ENCODE data around the gene ASCC1. TPM values are rescaled to one million over a fixed set of nuclear protein-coding genes. Genes with fewer than 3 reads are reported as not detected.
A peak's percentile ranks its signal among the peaks of the same experiment; 100 is the strongest.

The ASCC1 gene
- total and polyA plus RNA-seq, 2 experiments from 2014 or later: 13.7 to 37.2 TPM

DNA sequence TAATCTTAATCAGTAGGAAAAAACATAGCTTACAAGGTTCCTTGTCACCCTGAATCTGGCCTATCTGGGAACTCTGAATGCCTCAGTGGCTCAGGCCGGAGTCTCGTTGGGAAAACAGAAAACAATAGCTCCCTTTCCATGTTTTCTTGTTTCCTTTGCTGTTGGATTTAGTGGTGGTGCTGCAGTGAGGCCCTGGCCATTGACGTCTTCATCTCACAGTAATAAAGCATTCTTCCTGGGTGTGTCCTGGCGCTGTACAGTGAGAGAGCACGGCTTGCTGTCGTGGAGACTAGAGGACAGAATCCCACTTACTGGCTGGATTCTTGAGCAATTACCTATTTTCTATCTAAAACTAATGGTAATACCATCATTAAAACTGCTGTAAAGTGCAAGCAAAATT is 126.5 kb downstream of the ASCC1 start (continued):
- TF ChIP-seq, protein P1, sequence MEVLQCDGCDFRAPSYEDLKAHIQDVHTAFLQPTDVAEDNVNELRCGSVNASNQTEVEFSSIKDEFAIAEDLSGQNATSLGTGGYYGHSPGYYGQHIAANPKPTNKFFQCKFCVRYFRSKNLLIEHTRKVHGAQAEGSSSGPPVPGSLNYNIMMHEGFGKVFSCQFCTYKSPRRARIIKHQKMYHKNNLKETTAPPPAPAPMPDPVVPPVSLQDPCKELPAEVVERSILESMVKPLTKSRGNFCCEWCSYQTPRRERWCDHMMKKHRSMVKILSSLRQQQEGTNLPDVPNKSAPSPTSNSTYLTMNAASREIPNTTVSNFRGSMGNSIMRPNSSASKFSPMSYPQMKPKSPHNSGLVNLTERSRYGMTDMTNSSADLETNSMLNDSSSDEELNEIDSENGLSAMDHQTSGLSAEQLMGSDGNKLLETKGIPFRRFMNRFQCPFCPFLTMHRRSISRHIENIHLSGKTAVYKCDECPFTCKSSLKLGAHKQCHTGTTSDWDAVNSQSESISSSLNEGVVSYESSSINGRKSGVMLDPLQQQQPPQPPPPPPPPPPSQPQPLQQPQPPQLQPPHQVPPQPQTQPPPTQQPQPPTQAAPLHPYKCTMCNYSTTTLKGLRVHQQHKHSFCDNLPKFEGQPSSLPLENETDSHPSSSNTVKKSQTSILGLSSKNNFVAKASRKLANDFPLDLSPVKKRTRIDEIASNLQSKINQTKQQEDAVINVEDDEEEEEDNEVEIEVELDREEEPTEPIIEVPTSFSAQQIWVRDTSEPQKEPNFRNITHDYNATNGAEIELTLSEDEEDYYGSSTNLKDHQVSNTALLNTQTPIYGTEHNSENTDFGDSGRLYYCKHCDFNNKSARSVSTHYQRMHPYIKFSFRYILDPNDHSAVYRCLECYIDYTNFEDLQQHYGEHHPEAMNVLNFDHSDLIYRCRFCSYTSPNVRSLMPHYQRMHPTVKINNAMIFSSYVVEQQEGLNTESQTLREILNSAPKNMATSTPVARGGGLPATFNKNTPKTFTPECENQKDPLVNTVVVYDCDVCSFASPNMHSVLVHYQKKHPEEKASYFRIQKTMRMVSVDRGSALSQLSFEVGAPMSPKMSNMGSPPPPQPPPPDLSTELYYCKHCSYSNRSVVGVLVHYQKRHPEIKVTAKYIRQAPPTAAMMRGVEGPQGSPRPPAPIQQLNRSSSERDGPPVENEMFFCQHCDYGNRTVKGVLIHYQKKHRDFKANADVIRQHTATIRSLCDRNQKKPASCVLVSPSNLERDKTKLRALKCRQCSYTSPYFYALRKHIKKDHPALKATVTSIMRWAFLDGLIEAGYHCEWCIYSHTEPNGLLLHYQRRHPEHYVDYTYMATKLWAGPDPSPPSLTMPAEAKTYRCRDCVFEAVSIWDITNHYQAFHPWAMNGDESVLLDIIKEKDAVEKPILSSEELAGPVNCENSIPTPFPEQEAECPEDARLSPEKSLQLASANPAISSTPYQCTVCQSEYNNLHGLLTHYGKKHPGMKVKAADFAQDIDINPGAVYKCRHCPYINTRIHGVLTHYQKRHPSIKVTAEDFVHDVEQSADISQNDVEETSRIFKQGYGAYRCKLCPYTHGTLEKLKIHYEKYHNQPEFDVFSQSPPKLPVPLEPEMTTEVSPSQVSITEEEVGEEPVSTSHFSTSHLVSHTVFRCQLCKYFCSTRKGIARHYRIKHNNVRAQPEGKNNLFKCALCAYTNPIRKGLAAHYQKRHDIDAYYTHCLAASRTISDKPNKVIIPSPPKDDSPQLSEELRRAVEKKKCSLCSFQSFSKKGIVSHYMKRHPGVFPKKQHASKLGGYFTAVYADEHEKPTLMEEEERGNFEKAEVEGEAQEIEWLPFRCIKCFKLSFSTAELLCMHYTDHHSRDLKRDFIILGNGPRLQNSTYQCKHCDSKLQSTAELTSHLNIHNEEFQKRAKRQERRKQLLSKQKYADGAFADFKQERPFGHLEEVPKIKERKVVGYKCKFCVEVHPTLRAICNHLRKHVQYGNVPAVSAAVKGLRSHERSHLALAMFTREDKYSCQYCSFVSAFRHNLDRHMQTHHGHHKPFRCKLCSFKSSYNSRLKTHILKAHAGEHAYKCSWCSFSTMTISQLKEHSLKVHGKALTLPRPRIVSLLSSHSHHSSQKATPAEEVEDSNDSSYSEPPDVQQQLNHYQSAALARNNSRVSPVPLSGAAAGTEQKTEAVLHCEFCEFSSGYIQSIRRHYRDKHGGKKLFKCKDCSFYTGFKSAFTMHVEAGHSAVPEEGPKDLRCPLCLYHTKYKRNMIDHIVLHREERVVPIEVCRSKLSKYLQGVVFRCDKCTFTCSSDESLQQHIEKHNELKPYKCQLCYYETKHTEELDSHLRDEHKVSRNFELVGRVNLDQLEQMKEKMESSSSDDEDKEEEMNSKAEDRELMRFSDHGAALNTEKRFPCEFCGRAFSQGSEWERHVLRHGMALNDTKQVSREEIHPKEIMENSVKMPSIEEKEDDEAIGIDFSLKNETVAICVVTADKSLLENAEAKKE (CRISPR knock-in tag; IDR thresholded peaks at IDR 0.05): no peak

DNA sequence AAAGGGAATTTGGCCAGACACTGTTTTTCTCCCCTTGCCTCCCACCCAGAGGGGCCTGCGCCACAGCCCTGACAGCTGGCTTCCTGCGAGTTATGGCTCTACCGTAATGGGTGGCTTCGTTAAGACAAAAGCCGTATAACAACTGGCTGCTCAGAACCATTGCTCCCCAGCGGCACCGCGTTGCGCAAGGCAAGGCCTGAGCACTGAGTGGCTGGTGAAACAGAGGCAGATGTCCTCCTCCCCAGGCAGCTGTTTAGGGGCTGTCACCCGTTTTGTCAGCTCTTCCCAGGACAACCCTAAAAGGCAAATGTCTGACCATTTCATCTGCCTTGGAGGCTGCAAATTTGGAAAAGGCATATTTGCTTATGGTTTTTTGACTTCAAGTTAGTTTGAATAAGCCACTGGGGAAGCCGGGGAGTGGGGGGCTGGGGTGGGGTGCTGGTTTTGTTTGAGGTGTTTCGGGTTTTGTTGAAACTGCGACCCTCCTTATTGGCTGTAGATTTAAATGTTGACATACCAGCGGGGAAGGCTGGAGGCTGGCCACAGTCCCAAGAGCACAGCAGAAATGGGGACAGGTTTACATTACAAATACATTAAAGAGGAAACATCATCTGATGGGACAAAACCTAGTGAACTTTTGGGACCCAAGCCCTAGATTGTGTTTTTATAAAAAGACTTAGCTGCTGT is 127.0 kb downstream of the ASCC1 start:
- Histone ChIP-seq H3K9me2 (ENCODE audit: insufficient read depth) (no peaks in the 10 kb centered on the region), H3K27ac (ENCODE audit: low read depth) (no peak overlapping the region), H4K20me1 (replicated peaks; ENCODE audit: insufficient read depth) (no peaks in the 10 kb centered on the region), H3K79me2 (replicated peaks; ENCODE audit: insufficient read depth) (no peaks in the 10 kb centered on the region), H3F3A (replicated peaks; ENCODE audit: low read depth) (peaks cover 6% of the 10 kb centered on the region; the same call in 1 of the 2 replicates), H3K36me3 (ENCODE audit: insufficient read depth) (no peaks in the 10 kb centered on the region), H3K27me3 (ENCODE audit: insufficient read depth) (peaks cover 61% of the 10 kb centered on the region), H2AFZ (peak overlapping the region; percentile 94), H3K4me1 (ENCODE audit: insufficient read depth) (peaks cover 21% of the 10 kb centered on the region), H3K4me2 (peak overlapping the region; percentile 88), H3K4me3 (peak overlapping the region; percentile 73)
- peak overlapping the region; percentile 78 for H3K4me3 Mint-ChIP-seq
- ATAC-seq (peak; percentile 37), DNase-seq (ENCODE audit: low spot score) (peak; percentile 21)
- no peaks in the 10 kb centered on the region for H3K9me3 Mint-ChIP-seq
- H3K27me3 Mint-ChIP-seq (ENCODE audit: insufficient read depth, low read depth, poor library complexity): peaks cover 53% of the 10 kb centered on the region
- no peak for TF ChIP-seq EZH2phosphoT487 (IDR thresholded peaks at IDR 0.05; ENCODE audit: unreplicated experiment)
- TF ChIP-seq EZH2 (IDR thresholded peaks at IDR 0.05; ENCODE audit: low read depth, unreplicated experiment): peak; percentile 36
- H3K4me1 Mint-ChIP-seq: peaks cover 30% of the 10 kb centered on the region
- no peak overlapping the region for H3K27ac Mint-ChIP-seq
- no peaks in the 10 kb centered on the region; the same call in 2 of the 3 replicates for H3K36me3 Mint-ChIP-seq (ENCODE audit: low read depth)

Data from GM23338 (cell line).